Hepatocyte (in vitro differentiated cells): Measurements from ENCODE around the gene FKRP. TPM values are rescaled to one million over a fixed set of nuclear protein-coding genes. Genes with fewer than 3 reads are reported as not detected.

Experiments used
- DNase-seq: peaks from one replicate; pipeline ENCODE4 v3.0.0-alpha.2; 2016; ENCODE audit warnings: low spot score
- H2AFZ ChIP-seq: fragments of 200-600 bp; sonication (generic); 2 replicates; pipeline ENCODE4 v1.6.0; 2016; ENCODE audit warnings: antibody characterized with exemption, mild to moderate bottlenecking
- H3K27ac ChIP-seq: fragments of 200-600 bp; sonication (generic); 2 replicates; pipeline ENCODE4 v1.5.1; 2016; ENCODE audit warnings: mild to moderate bottlenecking
- H3K27me3 ChIP-seq: fragments of 200-600 bp; sonication (generic); 2 replicates; pipeline ENCODE4 v1.6.1; 2016
- H3K36me3 ChIP-seq: fragments of 200-600 bp; sonication (generic); replicated peaks from 2 replicates; pipeline ENCODE4 v1.5.1; 2016; ENCODE audit warnings: low read depth; ENCODE audit not compliant: insufficient read depth
- H3K4me1 ChIP-seq: fragments of 200-600 bp; sonication (generic); 2 replicates; pipeline ENCODE4 v1.5.1; 2016; ENCODE audit warnings: mild to moderate bottlenecking, moderate library complexity; ENCODE audit not compliant: insufficient read depth
- H3K4me2 ChIP-seq: fragments of 200-600 bp; sonication (generic); 2 replicates; pipeline ENCODE4 v1.6.0; 2016
- H3K4me3 ChIP-seq: fragments of 200-600 bp; sonication (generic); 2 replicates; pipeline ENCODE4 v1.5.1; 2016; ENCODE audit warnings: mild to moderate bottlenecking
- H3K79me2 ChIP-seq: fragments of 200-600 bp; sonication (generic); 2 replicates; pipeline ENCODE4 v1.6.0; 2017; ENCODE audit warnings: mild to moderate bottlenecking
- H3K9me2 ChIP-seq: fragments of 200-600 bp; sonication (generic); replicated peaks from 2 replicates; pipeline ENCODE4 v1.6.0; 2017; ENCODE audit warnings: mild to moderate bottlenecking; ENCODE audit not compliant: insufficient read depth
- H3K9me3 ChIP-seq: fragments of 200-600 bp; sonication (generic); 2 replicates; pipeline ENCODE4 v1.5.1; 2016; ENCODE audit warnings: low read depth, mild to moderate bottlenecking
- H4K20me1 ChIP-seq: fragments of 200-600 bp; sonication (generic); 2 replicates; pipeline ENCODE4 v1.6.0; 2016; ENCODE audit warnings: mild to moderate bottlenecking; ENCODE audit not compliant: insufficient read depth, poor library complexity, severe bottlenecking
- EZH2 ChIP-seq: fragments of 200-600 bp; sonication (generic); IDR thresholded peaks from 2 replicates; pipeline ENCODE4 v1.6.1; 2016; ENCODE audit warnings: antibody characterized with exemption, mild to moderate bottlenecking, borderline replicate concordance
- EZH2phosphoT487 ChIP-seq: fragments of 200-600 bp; sonication (generic); IDR thresholded peaks from one replicate; pipeline ENCODE4 v1.6.1; 2018; ENCODE audit warnings: antibody characterized with exemption, mild to moderate bottlenecking, low read depth, moderate library complexity; ENCODE audit not compliant: unreplicated experiment, severe bottlenecking
- WGBS: methylation state at CpG from one replicate; pipeline ENCODE4 v1.1.6; 2016; ENCODE audit warnings: low lambda C conversion rate; ENCODE audit errors: missing lambda C conversion rate; 5-methylcytosine and 5-hydroxymethylcytosine counted together
- polyA plus RNA-seq: library from polyadenylated mRNA; unstranded; fragments of >200 nt; fragmentation: Nextera tagmentation; extraction: Ambion mirVana; gene quantifications from 2 replicates; pipeline ENCODE4 v1.2.1, GENCODE V29; 2016
- total RNA-seq: library from RNA; depleted of rRNA; stranded (reverse); fragments of >200 nt; gene quantifications from 2 replicates; pipeline ENCODE4 v1.2.3, GENCODE V29; 2014
- TF ChIP-seq, protein P1 (sequence below): fragments of 200-600 bp; sonication (generic); IDR thresholded peaks from 2 replicates; pipeline ENCODE4 v1.5.1; 2016; ENCODE audit warnings: antibody characterized with exemption, mild to moderate bottlenecking; ENCODE audit not compliant: poor library complexity

FKRP gene
- total and polyA plus RNA-seq, 2 experiments from 2014 or later, result 18.7 to 23.6 TPM

GRCh38 chr19:46736531-46737297 is 9.1 kb upstream of the FKRP start:
- no peak for DNase-seq
- H3K79me2 ChIP-seq, result peaks cover 70% of the 10 kb centered on the region

GRCh38 chr19:46737298-46737654 is 8.6 kb upstream of the FKRP start:
- H3K27ac ChIP-seq, result no peak overlapping the region
- H3K79me2 ChIP-seq, result peaks cover 76% of the 10 kb centered on the region
- 85% methylated on average over 7 of the region's 7 CpGs for WGBS
- H3K9me2 ChIP-seq, result no peaks in the 10 kb centered on the region
- H3K27me3 ChIP-seq, result no peaks in the 10 kb centered on the region
- DNase-seq, result no peak
- H2AFZ ChIP-seq, result no peak overlapping the region
- TF ChIP-seq, protein P1, sequence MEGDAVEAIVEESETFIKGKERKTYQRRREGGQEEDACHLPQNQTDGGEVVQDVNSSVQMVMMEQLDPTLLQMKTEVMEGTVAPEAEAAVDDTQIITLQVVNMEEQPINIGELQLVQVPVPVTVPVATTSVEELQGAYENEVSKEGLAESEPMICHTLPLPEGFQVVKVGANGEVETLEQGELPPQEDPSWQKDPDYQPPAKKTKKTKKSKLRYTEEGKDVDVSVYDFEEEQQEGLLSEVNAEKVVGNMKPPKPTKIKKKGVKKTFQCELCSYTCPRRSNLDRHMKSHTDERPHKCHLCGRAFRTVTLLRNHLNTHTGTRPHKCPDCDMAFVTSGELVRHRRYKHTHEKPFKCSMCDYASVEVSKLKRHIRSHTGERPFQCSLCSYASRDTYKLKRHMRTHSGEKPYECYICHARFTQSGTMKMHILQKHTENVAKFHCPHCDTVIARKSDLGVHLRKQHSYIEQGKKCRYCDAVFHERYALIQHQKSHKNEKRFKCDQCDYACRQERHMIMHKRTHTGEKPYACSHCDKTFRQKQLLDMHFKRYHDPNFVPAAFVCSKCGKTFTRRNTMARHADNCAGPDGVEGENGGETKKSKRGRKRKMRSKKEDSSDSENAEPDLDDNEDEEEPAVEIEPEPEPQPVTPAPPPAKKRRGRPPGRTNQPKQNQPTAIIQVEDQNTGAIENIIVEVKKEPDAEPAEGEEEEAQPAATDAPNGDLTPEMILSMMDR, result no peak
- TF ChIP-seq EZH2 (no peak), EZH2phosphoT487 (no peak)
- peaks cover 60% of the 10 kb centered on the region for H4K20me1 ChIP-seq
- H3K36me3 ChIP-seq, result no peaks in the 10 kb centered on the region
- no peak overlapping the region for H3K4me2 ChIP-seq
- H3K9me3 ChIP-seq, result no peaks in the 10 kb centered on the region
- no peaks in the 10 kb centered on the region for H3K4me1 ChIP-seq
- no peak overlapping the region for H3K4me3 ChIP-seq

More at GRCh38 chr19:46736531-46737297, 9.1 kb upstream of the FKRP start:
- Histone ChIP-seq H4K20me1 (peaks cover 59% of the 10 kb centered on the region), H3K9me2 (no peaks in the 10 kb centered on the region), H3K4me2 (no peak overlapping the region), H3K4me1 (no peaks in the 10 kb centered on the region), H3K9me3 (no peaks in the 10 kb centered on the region), H2AFZ (no peak overlapping the region), H3K4me3 (no peak overlapping the region), H3K27ac (no peak overlapping the region), H3K27me3 (no peaks in the 10 kb centered on the region), H3K36me3 (no peaks in the 10 kb centered on the region)
- TF ChIP-seq EZH2phosphoT487, result no peak
- TF ChIP-seq, protein P1, result no peak
- no peak for TF ChIP-seq EZH2
- WGBS, result 87% methylated on average over 22 of the region's 22 CpGs

DNA sequence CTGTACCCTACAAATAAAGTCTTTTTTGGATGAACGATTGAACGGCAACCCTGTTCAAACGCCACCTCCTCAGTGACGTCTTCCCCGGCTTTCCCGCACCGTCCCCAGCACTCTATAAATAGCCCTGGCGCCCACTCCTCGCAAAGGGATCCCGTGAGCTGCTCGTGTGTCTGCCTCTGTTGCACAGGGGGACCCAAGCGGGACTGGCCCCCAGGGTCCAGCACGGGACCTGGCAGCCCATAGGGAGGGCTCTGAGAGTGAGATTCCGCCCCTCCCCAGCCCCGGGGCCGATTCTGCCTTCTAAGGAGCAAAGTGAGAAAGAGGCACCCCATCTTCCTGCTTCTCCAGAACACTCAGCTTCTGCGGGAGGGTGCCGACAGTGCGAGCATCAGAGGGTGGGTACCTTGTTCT is 8.1 kb upstream of the FKRP start:
- TF ChIP-seq EZH2phosphoT487 (no peak), EZH2 (no peak)
- peaks cover 80% of the 10 kb centered on the region for H3K79me2 ChIP-seq
- H4K20me1 ChIP-seq, result peaks cover 61% of the 10 kb centered on the region

GRCh38 chr19:46739290-46739771 is 6.5 kb upstream of the FKRP start:
- no peak for TF ChIP-seq EZH2
- TF ChIP-seq, protein P1, result no peak
- no peaks in the 10 kb centered on the region for H3K36me3 ChIP-seq
- H3K27me3 ChIP-seq, result no peaks in the 10 kb centered on the region
- H4K20me1 ChIP-seq, result peaks cover 77% of the 10 kb centered on the region
- no peak overlapping the region for H3K4me2 ChIP-seq
- no peaks in the 10 kb centered on the region for H3K9me3 ChIP-seq
- H3K79me2 ChIP-seq, result peaks cover 87% of the 10 kb centered on the region
- DNase-seq, result no peak
- no peaks in the 10 kb centered on the region for H3K9me2 ChIP-seq
- peaks cover 4% of the 10 kb centered on the region for H3K4me1 ChIP-seq
- no peak overlapping the region for H2AFZ ChIP-seq
- no peak overlapping the region for H3K4me3 ChIP-seq
- WGBS, result 87% methylated on average over 14 of the region's 14 CpGs
- H3K27ac ChIP-seq, result no peak overlapping the region

More for the DNA sequence above, 8.1 kb upstream of the FKRP start:
- 91% methylated on average over 18 of the region's 19 CpGs for WGBS
- Histone ChIP-seq H3K4me3 (no peak overlapping the region), H3K4me2 (no peak overlapping the region), H3K27me3 (no peaks in the 10 kb centered on the region), H2AFZ (no peak overlapping the region), H3K36me3 (no peaks in the 10 kb centered on the region), H3K9me2 (no peaks in the 10 kb centered on the region), H3K4me1 (no peaks in the 10 kb centered on the region), H3K9me3 (no peaks in the 10 kb centered on the region), H3K27ac (no peak overlapping the region)
- no peak for DNase-seq
